HG03439 (cell line): ENCODE measurements around the gene GRID2.

ENCODE experiments used
- ATAC-seq: cut with Tn5 transposase; IDR thresholded peaks from one replicate; pipeline ENCODE4 v1.9.1; 2021; ENCODE audit warnings: mild to moderate bottlenecking, moderate library complexity; ENCODE audit not compliant: unreplicated experiment

GRID2 gene

GRCh38 chr4:93771640-93772411 is 1468.1 kb downstream of the GRID2 start:
- ATAC-seq = no peak

- ATAC-seq = no peak
Measured at GRCh38 chr4:93772858-93773257, 1469.1 kb downstream of the GRID2 start.

- no peak for ATAC-seq
Measured at GRCh38 chr4:93775551-93775950, 1471.8 kb downstream of the GRID2 start.

- no peak for ATAC-seq
Measured at GRCh38 chr4:93776386-93777080, 1472.8 kb downstream of the GRID2 start.

GRCh38 chr4:93777081-93777460 is 1473.3 kb downstream of the GRID2 start:
- ATAC-seq = no peak

- no peak for ATAC-seq
Measured at GRCh38 chr4:93779228-93779627, 1475.5 kb downstream of the GRID2 start.

- no peak for ATAC-seq
Measured at GRCh38 chr4:93780080-93780479, 1476.3 kb downstream of the GRID2 start.

- no peak for ATAC-seq
Measured at GRCh38 chr4:93781198-93781597, 1477.4 kb downstream of the GRID2 start.

GRCh38 chr4:93786149-93786548 is 1482.4 kb downstream of the GRID2 start:
- no peak for ATAC-seq

- no peak for ATAC-seq
Measured at GRCh38 chr4:93788712-93789111, 1484.9 kb downstream of the GRID2 start.

GRCh38 chr4:93791570-93792195 is 1487.9 kb downstream of the GRID2 start:
- ATAC-seq = peak; percentile 75

GRCh38 chr4:93802045-93802444 is 1498.3 kb downstream of the GRID2 start:
- no peak for ATAC-seq

- ATAC-seq = no peak
Measured at GRCh38 chr4:93809773-93810172, 1506.0 kb downstream of the GRID2 start.

- ATAC-seq = no peak
Measured at GRCh38 chr4:93810340-93810992, 1506.7 kb downstream of the GRID2 start.

GRCh38 chr4:93813092-93813491 is 1509.3 kb downstream of the GRID2 start:
- no peak for ATAC-seq

- no peak for ATAC-seq
Measured at GRCh38 chr4:93814141-93814540, 1510.4 kb downstream of the GRID2 start.

GRCh38 chr4:93814722-93815121 is 1511.0 kb downstream of the GRID2 start:
- ATAC-seq = no peak
